HCEC 1CT (cell line): ENCODE measurements around the gene TUT7.
"Not testable (repeated sequence)": the region's sequence is repeated elsewhere in the genome, so short reads cannot be mapped to it uniquely, and the experiment has no call there.

Experiments used
- DNase-seq: peaks from one replicate; pipeline ENCODE4 v3.0.0-alpha.2; 2017

Gene TUT7, protein sequence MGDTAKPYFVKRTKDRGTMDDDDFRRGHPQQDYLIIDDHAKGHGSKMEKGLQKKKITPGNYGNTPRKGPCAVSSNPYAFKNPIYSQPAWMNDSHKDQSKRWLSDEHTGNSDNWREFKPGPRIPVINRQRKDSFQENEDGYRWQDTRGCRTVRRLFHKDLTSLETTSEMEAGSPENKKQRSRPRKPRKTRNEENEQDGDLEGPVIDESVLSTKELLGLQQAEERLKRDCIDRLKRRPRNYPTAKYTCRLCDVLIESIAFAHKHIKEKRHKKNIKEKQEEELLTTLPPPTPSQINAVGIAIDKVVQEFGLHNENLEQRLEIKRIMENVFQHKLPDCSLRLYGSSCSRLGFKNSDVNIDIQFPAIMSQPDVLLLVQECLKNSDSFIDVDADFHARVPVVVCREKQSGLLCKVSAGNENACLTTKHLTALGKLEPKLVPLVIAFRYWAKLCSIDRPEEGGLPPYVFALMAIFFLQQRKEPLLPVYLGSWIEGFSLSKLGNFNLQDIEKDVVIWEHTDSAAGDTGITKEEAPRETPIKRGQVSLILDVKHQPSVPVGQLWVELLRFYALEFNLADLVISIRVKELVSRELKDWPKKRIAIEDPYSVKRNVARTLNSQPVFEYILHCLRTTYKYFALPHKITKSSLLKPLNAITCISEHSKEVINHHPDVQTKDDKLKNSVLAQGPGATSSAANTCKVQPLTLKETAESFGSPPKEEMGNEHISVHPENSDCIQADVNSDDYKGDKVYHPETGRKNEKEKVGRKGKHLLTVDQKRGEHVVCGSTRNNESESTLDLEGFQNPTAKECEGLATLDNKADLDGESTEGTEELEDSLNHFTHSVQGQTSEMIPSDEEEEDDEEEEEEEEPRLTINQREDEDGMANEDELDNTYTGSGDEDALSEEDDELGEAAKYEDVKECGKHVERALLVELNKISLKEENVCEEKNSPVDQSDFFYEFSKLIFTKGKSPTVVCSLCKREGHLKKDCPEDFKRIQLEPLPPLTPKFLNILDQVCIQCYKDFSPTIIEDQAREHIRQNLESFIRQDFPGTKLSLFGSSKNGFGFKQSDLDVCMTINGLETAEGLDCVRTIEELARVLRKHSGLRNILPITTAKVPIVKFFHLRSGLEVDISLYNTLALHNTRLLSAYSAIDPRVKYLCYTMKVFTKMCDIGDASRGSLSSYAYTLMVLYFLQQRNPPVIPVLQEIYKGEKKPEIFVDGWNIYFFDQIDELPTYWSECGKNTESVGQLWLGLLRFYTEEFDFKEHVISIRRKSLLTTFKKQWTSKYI (N-terminal part only)

DNA sequence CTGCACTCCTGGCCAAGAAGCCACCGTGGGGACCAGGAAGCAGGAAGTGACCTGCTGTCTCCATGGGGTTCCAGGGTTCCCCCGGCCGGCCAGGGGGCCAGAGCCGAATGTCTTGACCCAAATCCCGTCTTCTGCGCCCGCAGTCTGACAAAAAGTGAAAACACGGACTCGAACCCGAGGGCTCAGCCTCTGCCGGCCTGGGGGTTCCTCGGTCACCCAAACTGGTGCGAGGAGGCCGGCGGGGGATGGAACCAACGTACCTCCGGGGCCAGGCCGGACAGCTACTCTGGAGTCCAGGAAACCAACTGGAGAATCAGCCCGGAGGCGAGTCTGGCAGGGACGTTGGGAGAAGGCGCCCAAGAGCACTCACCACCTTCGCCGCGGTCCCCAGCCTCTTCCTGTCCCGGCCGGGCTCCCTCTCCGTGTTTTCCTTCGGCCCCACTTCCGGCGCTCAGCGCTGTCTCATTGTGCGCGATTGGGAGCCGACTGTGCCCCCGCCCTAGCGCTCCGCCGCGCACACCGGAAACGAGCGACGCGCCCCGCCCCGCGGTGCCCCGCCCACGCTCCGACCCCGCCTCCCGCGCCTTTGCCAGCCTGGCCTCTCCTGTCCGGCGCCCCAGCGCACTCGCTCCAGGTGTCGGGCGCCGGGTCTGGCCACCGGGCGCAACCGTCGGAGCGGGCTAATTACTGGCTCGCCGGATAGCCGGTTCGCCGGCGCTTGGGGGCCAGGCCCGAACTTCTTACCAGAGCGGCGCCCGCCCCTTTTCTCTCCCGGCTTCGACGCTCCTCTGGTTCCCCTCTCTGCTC is at the start of gene TUT7:
TSS of gene TUT7 (minus strand) at position 400 of the 807 bp plus-strand sequence. CDS start 1,211 bp downstream, outside the sequence.
- DNase-seq, result peak; percentile 95

DNA sequence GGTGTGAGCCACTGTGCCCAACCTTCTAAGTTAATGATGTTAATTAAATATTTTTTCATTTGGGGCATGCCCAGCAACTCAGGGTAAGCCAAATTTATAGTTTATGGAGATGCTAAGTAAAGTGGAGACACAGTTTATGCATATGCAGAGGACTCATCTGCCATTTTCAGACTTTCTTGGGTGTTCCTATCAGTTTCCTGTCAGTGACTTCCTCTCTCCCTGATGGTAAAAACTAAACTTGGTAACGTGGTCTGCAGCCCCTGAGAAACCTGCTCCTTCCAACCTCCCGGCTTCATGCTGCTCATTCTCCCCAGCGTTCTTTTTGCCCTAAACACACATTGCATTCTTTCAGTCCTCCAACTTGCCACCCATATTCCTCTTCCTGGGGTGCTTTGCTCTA is 48.4 kb upstream of the TUT7 start:
- DNase-seq, result no peak

DNA sequence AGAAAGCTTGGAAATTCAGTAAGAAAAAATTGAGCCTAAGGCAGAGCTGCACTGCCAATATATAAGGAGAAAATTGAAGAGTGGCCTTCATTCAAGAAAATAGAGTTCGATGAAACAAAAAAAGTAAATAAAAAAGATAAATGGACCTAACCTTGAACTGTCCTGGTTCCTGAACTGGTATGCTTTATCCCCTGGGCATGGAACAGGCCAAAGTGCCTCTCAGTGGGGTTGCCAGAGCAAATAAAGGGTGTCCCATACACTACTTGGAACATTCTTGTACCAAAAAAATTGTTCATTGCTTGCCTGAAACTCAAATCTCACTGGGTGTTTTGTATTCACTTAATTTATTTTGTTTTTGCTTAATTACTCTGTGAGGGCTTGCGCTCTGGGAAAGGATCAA is 42.2 kb upstream of the TUT7 start:
- no peak for DNase-seq

DNA sequence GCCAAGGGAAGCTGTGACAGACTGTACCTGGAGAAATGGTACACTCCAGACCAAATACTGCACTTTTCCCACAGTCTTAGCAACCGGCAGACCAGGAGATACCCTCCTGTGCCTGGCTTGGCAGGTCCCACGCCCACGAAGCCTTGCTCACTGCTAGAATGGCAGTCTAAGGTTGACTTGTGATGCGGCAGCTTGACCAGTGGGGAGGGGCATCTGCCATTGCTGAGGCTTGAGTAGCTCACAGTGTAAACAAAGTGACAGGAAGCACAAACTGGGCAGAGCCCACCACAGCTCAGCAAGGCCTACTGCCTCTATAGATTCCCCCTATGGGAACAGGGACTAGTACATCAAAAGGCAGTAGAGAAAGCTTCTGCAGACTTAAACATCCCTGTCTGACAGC is 36.0 kb upstream of the TUT7 start:
- not testable (repeated sequence) for DNase-seq

DNA sequence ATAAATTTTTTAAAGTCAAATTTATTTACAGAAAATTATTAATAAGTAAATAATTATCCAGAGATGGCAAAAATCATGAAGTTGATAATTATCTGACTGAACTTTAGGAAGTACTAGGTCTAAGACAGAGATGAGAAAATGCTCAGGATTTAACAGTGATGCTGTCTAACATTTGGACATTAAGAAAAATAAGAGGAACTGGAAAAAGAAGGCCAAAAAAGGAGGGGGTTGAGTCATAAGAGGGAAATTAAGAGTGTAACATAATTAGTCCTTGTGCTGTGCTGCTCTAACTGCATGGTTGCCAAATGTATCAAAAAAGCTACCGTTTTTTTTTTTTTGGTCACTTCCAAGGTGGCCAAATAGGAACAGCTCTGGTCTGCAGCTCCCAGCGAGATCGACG is 35.4 kb upstream of the TUT7 start:
- no peak for DNase-seq

DNA sequence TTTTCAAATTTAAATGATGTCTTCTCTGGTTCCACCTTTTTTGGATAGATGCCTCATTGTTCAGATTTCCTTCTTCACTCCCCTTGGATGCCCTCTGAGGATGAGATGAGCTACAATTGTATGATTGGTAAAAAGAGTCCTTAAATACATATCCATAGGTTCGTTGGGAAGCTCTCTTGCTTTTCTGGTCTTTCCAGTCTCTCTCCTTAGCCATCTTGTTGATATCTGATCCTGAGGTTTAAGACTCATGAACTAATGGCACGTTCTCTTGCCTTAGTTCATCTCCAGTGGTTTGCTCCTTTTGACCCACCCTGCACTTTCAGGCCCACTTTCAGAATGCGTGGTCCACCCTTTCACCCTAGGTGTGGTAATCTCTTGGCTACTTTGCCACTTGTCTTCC is 33.2 kb upstream of the TUT7 start:
- DNase-seq, result no peak

DNA sequence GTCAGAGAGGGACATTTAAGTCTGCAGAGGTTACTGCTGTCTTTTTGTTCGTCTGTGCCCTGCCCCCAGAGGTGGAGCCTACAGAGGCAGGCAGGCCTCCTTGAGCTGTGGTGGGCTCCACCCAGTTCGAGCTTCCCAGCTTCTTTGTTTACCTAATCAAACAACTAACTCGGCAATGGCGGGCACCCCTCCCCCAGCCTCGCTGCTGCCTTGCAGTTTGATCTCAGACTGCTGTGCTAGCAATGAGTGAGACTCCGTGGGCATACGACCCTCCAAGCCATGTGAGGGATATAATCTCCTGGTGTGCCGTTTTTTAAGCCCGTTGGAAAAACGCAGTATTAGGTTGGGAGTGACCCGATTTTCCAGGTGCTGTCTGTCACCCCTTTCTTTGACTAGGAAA is 28.8 kb upstream of the TUT7 start:
- not testable (repeated sequence) for DNase-seq

DNA sequence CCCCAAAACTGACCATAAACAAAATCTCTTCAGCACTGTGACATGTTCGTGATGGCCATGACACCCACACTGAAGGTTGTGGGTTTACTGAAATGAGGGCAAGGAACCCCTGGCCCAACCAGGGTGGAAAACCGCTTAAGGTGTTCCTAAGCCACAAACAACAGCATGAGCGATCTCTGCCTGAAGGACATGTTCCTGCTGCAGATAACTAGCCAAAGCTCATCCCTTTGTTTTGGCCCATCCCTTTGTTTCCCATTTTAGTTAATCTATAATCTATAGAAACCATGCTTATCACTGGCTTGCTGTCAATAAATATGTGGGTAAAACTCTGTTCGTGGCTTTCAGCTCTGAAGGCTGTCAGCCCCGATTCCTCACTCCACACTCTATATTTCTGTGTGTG is 21.8 kb upstream of the TUT7 start:
- no peak for DNase-seq

DNA sequence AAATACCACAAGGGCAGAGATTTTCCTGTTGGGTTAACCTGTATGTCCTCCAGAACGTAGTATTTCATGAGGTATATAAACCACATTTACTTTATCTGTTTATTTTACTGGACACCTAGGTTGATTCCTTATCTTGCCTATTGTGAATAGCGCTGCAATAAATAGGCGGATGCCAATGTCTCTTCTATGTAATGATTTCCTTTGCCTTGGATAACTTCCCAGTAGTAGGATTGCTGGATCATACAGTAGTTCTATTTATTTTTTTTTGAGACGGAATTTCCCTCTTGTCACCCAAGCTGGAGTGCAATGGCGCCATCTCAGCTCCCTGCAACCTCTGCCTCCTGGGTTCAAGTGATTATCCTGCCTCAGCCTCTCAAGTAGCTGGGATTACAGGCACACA is 15.6 kb upstream of the TUT7 start:
- DNase-seq, result no peak

DNA sequence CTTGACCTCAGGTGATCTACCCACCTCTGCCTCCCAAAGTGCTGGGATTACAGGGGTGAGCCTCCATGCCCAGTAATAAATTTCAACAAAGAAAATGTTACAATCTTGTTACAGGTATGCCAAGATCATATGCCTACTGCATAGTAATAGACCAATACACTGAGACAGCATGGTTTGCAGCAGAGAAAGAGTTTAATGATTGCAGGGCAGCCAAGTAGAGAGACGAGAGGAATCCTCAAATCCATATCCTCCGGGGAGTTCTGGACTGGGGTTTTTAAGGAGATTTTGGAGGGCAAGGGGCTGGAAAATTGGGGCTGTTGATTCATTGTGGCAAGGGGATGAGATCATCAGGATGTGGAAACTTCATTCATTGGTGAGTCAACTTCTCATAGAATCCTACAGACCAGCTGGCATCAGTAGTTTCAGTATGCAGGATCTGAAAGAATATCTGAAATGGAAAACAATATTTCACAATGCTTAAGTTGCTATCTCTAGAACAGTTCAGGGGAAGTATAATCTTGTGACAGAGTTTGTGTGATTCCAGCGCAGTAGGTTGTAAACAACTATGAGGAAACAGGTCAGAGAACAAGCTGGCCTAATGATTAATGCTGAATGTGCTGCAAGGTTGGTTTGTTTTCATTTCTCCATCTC is 14.8 kb upstream of the TUT7 start:
- peak; percentile 98 for DNase-seq

DNA sequence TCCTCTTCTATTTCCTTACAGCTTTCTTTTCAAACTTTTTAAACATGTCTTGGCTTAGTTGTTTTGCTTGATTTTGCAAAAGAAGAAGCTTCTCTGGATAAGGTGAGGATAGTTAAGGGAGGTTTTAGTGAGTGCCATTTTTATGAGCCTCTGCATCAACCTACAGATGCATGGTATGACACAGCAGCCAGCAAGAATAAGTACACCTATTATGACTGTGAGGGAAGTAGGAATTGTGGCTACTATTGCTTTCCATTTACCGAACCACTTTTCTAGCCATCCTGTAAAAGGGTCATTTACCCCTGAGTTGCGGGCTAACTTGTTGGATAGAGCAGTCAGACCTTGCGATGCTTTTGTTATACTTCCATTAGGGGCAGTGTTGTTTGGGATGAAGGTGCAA is 7.0 kb upstream of the TUT7 start:
- DNase-seq, result no peak

DNA sequence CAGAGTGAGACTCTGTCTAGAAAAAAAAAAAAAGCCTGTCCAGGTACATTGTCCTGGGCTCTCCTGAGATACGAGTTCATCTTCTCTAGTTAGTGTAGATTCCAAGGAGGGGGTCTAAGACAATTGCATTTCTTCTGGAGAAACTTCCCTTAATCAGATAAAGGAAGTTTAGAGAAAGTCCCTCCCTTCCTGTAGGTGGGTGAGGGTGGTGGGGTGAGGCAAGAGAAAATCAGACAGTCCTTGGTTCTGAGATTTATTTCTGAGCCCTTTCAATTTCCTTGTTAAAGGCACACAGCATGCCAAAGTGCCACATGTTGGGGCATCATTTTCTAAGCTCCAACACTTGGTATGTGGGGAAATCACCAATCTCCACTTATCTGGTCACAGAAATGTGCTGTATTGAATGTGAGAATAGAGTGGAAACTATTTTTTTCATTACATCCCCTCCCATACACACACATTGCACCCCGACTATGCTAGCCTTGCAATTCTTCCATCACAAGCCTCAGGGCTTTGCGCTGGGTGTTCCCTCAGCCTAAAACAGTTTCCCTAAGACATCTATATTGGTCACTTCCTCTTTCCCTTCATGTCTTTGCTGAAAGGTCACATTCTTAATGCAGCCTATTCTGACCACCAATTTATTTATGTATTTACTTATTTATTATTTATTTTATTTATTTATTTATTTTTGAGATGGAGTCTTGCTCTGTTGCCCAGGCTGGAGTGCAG is 5.1 kb upstream of the TUT7 start:
- DNase-seq, result no peak

DNA sequence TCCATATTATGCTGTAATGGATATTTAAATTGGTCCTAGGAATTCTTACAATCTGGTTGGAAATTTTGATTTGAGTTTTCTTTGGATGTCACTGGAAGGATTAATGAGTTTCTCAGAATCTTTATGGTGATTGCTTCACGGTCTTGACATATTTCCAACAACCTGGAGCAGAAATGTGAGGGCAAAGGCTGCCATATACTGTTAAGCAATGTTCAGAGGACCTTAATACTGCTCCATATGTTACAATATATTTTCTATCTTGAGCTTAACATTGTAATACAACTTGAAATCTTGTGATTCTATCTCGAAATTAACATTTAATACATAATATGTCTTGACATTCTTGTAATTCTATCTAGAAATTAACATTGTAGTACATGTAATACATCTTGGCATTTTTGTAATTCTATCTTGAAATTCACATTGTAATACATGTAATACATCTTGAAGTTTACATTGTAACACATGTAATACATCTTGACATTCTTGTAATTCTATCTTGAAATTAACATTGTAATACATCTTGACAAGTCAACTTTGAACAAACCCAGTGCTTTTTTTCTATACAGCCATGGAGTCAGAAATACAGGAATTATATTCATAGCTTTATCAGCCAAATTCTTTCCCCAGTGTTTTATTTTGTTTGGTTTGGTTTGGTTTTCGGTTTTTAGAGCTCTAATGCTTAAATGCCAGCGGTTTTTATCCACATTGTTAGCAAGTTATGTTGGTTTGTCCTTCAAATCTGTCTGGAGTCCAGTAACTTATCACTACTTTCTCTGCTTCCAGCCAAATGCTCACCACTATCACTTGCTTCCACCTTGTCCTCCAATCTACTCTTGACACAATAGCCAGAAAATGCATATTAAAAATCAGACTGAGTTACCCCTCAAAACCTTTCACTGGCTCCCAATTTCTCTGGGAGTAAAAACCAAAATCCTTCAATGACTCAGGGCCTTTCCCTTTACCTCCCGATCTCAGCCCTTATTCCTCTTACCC is 3.0 kb upstream of the TUT7 start:
- DNase-seq, result no peak

DNA sequence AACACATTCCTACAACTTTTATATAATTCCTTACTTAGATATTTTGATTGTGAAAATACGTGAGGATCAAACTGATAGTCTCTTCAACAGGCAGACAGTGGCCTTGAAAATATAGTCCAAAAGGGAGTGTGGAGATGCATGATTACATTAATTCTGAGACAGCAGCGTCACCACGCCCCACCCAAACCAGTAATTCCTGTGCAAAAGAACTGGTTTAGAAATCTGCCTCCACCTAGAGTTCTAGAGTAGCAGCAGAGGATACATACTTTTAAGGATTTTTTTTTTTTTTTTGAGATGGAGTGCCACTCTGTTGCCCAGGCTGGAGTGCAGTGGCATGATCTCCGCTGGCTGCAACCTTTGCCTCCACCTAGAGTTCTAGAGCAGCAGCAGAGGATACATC is 1.6 kb upstream of the TUT7 start:
- no peak for DNase-seq

DNA sequence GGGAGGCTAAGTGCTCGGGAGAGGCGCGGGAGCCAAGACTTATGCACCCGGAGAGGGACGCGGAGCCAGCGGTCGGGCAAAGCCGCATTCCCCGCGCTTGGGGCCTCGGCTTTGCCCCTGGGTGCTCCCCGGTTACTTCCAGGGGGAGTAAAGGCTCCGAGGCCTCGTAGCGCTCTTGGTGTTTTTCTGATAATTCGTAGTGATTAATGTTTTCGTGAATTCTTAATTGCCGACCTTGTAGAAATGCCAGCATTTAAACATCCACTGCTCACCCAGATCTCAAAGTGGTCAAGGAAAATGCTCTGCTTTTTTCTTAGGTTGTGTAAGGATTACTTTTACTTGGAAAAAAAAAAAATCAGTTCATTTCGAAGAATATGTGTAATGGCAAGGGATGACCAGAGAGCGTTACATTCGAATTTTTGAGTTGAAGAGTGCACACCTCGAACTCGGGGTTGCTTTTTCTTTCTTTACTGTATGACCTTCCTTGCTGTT is 654 bp upstream of the TUT7 start:
- DNase-seq, result peak; percentile 20

DNA sequence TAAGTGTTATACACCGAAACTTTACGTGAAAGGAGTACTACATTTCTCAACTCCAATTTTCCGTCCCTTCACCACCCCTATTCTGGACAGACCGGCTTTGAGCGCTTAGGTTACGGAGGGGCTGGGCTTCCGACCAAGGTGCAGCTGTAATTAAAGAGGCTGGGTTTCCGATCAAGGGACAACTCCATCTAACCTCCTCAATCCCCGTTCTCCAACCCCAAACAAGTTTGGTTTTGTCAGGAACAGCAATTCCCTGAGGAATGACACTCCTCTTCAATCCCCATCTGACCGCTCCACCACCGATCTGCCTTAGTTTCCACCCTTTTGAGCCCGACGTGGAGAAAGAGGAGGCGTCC is 577 bp downstream of the TUT7 start:
- no peak for DNase-seq

DNA sequence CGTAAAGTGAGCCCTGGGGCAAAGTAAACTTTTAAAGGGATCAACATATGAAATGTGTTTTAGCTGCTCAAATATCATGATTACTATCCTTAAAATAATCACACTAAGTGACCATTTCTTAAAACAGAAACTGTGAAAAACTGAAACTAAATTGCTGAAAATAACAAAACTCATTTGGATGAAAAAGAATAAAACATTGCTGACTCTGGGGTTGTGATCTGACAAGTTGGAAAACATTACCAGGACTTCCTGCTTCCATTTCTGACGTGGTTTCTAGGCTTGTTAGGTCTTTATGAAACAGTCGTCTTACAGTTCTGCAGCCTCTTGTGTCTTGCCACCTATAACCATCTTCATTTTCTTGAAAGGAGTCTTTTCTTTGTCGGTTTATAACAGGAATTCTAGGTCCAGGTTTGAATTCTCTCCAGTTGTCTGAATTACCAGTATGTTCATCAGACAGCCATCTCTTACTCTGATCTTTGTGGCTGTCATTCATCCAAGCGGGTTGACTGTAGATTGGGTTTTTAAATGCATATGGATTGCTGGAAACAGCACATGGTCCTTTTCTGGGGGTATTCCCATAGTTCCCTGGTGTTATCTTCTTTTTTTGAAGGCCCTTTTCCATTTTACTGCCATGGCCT is 1.7 kb downstream of the TUT7 start:
- no peak for DNase-seq

DNA sequence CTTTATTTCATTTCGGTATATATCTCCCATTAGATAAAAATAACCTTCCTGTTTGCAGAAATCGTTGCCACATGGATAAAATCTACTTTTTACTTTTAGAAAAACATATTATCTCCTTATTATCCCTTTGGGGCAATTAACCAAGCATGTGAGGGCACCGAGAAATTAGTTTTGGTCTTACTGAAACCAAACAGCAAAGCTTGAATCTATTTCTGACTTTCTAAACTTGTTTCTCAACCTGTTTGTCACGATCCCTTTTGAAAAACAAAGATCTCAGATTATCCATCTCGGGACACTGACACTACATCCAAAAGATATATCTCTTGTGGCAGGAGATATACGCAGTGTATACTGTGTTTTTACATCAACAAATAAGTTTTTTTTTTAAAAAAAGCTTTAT is 2.3 kb downstream of the TUT7 start:
- no peak for DNase-seq
